NCI-H146 treated with DMSO at 0.1 percent for 48 hours (cell line): ENCODE results near the gene ZNRD2.
"Not testable (repeated sequence)": the region's sequence is repeated elsewhere in the genome, so short reads cannot be mapped to it uniquely, and the experiment has no call there.

Source experiments
- DNase-seq: peaks from one replicate; lab custom pipeline; 2025; ENCODE audit not compliant: unreplicated experiment; lab: John Stamatoyannopoulos, UW

The ZNRD2 gene

GRCh38 chr11:65569973-65570918 is at the start of gene ZNRD2:
ZNRD2 (plus strand) TSS chr11:65570477; CDS start chr11:65570492, 15 bp downstream.
- peak; percentile 83 for DNase-seq

- not testable (repeated sequence) for DNase-seq
Measured at GRCh38 chr11:65521777-65522521, 48.3 kb upstream of the ZNRD2 start.

- not testable (repeated sequence) for DNase-seq
Measured at GRCh38 chr11:65522718-65523630, 47.3 kb upstream of the ZNRD2 start.

GRCh38 chr11:65523631-65523968 is 46.7 kb upstream of the ZNRD2 start:
- DNase-seq, result not testable (repeated sequence)

GRCh38 chr11:65524014-65524740 is 46.1 kb upstream of the ZNRD2 start:
- DNase-seq, result peak; percentile 22

- DNase-seq, result no peak
Measured at GRCh38 chr11:65524741-65525545, 45.3 kb upstream of the ZNRD2 start, which contains the start of gene SCYL1. SCYL1 (plus strand) TSS chr11:65525083; CDS start chr11:65525154, 71 bp downstream.

- no peak for DNase-seq
Measured at GRCh38 chr11:65525546-65526480, 44.5 kb upstream of the ZNRD2 start.

- DNase-seq, result no peak
Measured at GRCh38 chr11:65526744-65527143, 43.5 kb upstream of the ZNRD2 start.

- no peak for DNase-seq
Measured at GRCh38 chr11:65528819-65529350, 41.4 kb upstream of the ZNRD2 start.

- DNase-seq, result no peak
Measured at GRCh38 chr11:65529475-65530156, 40.7 kb upstream of the ZNRD2 start.

- DNase-seq, result no peak
Measured at GRCh38 chr11:65530157-65530496, 40.1 kb upstream of the ZNRD2 start.

- no peak for DNase-seq
Measured at GRCh38 chr11:65532388-65533064, 37.8 kb upstream of the ZNRD2 start.

GRCh38 chr11:65535102-65535501 is 35.2 kb upstream of the ZNRD2 start:
- DNase-seq, result no peak

- DNase-seq, result no peak
Measured at GRCh38 chr11:65536412-65537295, 33.6 kb upstream of the ZNRD2 start.

- DNase-seq, result no peak
Measured at GRCh38 chr11:65537296-65537597, 33.0 kb upstream of the ZNRD2 start.

GRCh38 chr11:65537620-65538231 is 32.6 kb upstream of the ZNRD2 start:
- DNase-seq, result no peak
